CD4-positive, alpha-beta T cell treated with Interleukin-15 for 1 hour (primary cell): ENCODE results near the gene IL33.

Source experiments
- DNase-seq: peaks from one replicate; pipeline ENCODE4 v3.0.0-alpha.2; 2020

Gene IL33

DNA sequence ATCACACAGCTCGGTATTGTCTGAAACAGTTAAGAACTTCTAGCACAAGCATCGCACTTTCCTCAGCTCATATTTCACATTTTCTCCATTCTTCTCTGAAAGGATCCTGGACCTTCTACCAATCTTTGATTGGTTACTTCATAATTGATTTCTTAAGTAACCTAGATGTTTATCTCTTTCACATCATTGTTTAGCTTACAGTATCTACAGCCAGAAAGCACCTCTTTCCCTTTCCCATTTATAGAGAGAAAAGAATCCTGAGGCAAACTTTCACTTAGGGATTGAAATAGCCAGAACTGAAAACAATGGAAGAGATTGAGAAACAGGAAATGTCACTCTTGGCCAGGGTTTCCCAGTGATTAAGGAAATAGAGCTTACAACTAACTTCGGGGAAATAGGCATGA lies 2.5 kb downstream of the IL33 start:
- DNase-seq = no peak

DNA sequence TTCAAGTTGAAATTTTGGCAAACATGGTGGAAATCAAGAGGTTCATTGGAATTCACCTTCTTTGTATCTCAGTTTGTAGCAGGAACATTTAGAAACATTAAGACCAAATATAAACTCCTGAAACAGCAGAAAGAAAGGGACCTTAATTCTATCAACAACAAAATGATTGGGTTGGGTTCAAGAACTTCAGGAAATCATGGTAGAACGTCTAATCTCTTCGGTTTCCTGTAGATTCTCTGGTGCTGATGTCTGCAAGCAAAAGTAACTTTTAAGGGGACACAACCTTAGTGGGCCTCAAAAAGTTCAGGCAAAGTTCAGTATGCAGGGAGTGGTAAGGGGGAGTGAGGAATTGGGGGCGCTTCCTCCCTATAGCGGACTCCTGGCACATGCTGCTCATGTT lies 3.4 kb downstream of the IL33 start:
- no peak for DNase-seq

DNA sequence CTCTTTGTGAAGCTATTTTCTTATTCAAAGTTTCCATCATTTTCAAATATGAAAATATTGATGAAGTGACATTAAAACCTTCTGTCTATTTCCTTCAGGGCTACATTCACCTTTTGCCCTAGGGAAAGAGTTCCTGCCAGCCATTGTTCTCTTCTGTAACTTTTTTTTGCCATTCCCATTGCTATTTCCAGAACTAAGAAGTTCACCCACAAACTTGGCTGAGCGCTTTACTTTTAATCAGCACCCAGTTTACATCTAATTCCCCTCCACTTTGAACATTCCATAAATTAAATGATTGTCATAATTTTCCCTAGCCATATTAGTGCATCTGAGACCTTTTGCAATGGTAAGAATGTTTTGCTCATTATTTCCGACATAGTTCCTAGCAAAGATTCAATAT lies 4.4 kb downstream of the IL33 start:
- DNase-seq = no peak

DNA sequence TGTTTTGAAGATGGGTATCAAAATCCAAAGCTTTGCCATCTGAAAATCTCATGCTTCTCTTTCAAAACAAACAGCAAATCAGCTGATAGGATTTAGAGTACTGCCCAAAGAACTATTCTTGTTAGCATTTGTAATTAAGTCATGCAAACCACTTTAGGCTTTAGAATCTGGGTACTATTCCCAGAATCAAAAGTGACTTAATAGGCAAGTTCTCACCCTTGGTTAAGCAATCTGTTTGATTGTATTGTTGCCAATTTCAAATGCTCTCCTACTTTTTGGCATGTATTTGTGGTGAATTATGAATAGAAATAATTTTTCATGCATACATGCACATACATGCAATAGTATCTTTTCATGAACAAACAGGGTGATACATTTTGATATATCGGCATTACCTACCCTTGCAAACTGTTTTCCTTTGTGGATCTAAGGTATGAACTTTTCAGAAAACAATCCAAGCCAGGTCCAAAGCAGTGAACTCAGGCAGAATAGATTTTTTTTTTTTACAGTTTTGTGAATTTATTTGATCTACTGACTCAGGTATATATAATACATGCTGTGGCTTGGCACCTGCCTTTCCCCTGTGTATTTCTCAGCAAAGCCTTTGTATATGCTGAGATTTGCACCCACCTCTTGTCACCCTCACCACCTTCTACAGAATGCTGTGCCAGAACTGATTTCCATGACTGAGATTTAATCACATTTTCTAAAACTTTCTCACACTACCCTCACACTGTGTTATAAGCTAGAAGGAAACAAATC lies 9.0 kb downstream of the IL33 start:
- no peak for DNase-seq

DNA sequence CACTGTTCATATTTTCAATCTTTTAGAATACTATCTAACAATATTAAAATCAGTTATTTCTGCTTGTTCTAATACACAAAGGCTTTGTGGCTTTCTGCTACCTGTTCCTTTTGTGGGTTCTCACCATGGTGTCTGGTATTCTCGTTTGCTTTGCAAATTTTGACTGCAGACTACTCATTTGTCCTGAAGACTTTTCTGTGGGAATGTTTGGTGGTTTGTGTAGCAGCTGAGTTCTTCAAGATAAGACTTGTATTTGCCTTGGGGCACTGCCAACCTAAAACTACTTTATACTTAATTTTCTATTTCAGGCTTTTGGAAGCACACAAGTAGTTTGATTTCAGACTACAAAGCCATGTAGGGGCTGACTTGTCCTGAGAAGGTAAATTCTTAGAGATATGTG lies 11.1 kb downstream of the IL33 start:
- no peak for DNase-seq

DNA sequence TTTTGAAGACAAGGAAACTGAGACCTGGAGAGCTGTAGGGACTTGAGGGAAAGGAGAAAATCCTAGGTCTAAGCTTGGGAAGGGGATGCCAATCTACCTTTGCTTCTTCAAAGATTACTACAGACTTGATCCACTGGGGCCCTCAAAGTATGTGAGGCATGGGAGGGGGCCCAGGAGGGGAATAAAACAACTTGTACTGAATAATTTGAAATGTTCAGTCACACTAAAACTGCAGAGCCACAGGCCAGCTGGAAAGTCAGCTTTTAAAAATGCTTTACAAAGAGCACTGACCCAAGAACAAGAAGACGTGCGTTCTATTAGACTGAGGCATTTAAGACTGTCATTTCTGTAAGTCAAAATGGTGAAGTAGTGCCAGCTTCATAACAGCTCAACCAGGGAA lies 13.6 kb downstream of the IL33 start:
- no peak for DNase-seq

DNA sequence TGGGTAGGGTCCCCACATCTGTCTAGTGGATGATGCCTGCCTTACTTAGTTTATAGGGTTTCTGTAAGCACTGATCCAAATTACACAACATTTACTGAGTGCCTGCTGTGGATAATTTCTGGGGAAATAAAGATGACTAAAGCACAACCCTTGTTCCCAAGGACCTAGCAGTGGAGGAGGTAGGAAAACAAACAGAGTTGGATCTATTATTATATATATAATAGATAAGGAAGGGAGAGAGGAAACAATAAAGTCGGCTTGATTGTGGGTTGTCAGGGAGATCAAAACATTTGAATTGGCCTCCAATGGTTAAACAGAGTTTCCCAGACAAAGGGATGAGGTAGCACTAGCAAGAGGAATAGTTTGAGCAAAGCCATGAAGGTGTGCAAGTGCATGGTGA lies 14.0 kb downstream of the IL33 start:
- DNase-seq = no peak

DNA sequence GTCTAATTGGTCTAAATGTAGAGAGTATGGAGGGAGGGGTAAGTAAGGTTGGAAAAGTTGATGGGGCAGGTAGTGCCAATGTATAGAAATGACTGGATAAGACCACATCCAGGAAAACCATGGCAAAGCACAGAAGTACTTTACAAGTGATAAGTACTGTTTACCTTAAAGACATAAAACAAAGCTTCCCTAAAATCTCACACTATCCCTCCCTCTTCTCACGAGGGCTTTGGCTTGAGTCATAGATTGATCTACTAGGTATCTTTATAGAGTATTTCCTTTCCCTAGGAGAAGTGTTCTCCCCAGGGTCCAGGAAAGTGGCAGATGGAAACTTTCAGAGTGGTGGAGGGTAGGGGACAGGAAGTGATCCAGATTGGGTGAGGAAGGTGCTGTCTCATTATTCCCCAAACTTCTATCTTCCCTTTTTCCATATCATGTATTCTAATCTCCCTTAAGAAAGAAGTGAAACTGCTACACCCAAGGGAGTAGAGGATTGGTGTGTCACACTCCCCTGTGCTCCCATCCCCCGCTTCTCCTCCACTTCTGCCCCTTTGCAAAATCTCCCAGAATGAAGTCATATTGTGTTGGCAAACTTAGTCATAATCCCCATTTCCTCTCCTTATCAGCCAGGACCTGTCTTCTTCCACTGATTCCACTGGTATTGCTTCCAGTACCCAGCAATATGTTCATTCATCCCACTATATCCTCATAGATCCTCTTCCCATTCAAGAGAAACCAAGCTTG lies 14.6 kb downstream of the IL33 start:
- DNase-seq = no peak

DNA sequence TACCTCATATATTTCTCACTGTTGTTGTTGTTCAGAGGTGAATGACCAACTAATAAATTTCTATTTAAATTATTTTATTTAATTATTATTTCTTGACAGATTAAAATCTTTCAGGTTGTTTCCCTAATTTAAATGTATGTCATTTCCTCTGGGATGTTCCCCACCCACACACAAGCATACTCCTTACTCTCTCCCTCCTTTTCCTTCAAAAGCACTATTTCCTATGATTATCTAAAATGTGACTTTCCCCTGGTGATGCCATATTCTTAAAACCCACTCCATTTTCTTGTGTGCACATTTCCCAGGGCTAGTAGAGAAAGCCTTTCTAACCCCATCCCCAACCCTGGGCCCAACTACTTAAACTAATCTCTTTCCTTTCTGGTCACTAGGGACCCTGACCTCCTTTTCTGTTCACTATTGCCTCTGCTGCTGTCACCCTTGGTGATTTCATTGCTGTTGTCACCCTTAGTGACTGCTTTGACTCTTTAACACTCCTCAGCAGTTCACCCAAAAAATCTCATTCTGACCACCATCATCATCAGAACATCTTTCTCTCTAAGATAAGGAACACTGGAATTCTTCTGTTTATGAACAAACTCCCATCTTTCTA lies 16.8 kb downstream of the IL33 start:
- DNase-seq = no peak

DNA sequence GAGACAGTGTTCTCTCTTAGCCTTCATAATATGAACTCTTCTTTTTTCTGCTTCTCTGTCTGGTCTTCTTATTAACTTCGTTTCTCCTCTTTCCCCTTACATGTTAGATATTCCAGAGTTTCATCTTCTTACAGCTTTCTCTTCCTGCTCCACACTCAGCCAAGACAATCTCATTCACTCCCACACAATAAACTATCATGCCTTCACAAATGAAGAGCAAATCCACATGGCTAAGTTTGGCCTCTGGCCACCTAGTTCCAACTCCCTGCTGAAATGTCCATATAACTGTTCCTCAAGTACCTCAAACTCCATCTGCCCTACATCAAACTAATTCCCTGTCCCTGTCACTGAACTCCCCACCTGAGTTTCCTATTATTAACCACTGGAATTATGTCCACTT lies 18.4 kb downstream of the IL33 start:
- DNase-seq = no peak

DNA sequence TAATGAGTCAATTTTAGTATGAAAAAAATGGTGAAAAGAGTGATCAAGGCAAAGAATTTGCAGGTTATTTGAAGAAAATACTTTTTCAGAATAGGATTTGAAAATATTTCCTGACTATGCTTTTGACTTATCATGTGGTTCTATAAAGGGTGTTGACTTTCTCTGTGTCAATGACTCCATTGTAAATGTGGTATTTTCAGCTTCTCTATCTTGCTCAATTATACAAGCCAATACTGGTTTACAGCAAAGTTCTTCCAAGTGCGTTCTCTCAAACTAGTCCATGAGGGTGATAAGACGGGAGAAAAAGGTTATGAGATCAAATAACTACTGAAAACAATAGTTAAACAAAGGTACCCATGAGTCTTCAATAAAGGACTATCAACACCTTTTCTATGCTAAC lies 21.7 kb downstream of the IL33 start:
- no peak for DNase-seq

DNA sequence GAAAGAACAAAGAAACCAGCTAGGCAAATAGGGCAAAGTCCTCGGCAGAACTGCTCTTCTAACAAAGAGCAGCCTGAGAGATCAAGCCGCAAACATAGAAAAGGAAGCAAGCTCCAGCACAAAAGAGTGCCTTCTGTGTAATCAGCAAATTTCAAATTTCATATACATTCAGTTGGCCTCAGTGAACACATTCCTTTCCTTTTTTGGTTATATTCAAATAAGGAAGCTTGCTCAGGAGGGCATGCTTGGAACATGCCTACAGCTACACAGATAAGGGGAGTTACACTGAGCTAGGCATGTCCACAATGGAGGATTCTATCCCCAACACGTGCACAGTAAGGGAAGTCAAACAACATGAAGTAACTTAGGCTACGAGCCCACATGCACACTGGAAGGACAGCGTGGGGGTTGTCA lies 23.4 kb downstream of the IL33 start:
- no peak for DNase-seq

DNA sequence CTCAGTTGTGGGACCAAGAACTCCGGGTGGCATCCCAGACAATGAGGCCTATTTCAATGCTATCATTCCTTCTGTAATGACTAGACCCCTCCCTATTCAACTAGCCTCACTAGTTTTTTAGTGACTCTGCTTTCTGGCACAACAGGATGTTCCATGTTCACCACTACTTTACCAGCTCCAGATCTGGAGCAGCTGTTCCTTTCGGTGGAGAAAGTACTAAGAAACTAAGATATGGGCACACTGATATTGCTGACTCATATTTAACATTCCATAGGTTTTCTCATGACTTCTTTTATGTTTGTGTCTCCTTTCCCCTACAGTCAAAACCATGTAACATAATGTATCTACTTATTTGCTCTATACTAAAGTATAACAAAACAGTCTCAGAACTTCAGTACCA lies 24.1 kb downstream of the IL33 start:
- DNase-seq = no peak

DNA sequence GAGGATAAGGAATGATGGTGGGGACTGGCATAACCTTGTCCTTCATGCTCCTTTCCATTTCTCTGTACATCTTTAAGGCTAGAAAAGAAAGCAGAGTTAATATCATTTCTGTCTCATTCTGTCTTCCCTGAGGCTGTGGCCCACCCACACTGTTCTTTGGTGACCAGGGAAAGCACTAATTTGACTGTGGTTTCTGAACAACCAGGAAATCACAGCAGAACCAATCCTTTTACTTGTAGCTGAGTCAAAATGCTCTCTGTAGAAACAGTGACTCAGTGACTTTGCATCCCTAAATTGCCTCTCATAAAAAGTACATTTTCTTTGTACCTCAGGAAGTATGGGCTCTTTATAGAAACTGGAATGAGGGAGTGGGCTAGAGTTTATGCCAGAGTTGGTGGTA lies 28.1 kb downstream of the IL33 start:
- no peak for DNase-seq

DNA sequence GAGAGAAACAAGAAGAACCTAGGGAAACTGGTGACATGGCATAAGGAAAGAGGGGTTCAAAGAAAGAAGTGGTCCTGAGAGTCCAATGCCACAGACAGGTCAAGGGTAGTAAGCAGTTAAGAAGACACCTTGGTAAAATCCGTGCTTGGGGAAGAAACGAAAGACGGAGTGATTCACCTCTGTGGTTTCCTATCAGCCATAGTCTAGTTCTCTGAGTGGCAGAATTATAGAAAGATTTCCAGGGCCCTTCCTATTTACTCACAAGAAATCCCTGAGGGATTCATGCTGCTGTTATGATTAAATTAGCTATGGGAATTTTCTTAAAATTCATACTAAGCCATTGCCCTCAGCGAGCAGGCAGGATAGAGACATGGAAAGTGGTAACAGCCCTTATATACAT lies 31.7 kb downstream of the IL33 start:
- no peak for DNase-seq

DNA sequence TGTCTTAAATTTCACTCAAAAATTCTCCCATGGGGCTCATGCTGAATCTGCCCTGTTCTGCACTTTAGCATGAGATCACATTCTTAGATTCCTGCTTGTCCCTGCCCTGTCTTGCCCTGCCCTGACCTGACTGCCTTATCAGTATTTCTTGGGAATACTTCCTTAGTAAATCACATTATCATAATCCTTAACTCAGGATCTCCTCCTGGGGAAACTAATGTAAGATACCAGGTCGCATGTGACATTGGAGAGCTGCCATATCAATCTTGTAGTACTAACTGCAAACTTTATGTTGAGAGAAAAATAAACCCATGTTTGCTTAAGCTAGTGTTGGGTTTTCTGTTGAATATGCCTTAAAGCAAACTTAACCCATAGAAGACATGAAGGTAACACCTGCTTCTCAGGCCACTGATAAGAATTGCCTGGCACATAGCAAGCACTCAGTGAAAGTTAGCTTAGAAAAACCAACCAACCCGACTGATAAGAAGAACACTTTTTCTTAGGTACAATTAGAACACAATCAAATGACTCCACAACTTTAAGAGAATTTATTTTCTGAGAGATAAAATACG lies 53.3 kb downstream of the IL33 start:
- DNase-seq = no peak

DNA sequence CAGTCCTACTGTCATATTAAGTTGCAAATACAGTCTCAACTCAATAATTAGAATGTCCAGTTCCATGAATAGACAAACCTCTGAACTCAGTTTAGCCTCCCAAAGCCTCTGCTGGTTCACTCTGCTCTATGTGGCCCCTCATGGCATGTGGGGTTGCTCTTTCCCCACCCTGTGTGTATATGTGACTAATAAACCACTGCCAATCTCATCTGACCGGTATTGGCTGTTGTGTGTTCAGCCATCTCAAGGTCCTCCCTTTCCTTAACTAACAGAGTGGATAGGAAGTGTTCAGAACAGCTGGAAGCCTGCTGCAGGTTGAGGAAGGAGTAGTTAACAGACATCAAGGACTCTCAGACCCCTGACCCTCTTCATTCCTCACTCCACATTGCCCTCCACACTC lies 55.3 kb downstream of the IL33 start:
- no peak for DNase-seq

DNA sequence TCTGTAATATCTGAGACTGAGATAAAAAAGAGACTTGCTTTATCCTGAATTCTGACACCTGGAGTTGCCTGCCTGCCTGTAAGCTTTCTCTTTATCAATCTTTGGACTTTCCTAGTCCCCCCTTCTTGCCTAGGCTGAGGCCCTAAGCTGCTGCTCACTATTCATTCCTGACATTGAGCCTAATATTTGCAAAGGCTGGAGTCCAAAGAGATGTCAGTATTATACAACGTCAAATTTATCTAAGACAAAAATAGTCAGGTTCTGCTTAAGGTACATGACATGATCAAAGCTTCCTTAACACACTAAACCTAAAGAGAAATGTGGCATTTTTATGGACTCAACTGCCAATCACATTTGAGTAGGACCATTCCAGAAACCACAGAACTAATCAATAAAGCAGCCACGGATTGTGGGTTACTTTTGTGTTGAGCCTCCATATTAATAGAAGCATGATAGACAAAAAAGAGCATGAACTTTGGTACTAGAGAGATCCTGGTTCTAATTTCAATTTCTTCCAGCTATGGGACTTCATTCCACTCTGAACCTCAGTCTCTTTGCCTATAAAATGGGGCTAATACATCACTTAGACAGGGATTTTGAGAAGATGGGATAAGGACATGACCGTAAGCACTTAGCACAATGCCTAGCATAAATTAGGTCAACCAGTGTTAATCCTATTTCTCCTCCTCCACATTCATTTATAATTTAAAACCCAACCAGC lies 56.1 kb downstream of the IL33 start:
- no peak for DNase-seq

DNA sequence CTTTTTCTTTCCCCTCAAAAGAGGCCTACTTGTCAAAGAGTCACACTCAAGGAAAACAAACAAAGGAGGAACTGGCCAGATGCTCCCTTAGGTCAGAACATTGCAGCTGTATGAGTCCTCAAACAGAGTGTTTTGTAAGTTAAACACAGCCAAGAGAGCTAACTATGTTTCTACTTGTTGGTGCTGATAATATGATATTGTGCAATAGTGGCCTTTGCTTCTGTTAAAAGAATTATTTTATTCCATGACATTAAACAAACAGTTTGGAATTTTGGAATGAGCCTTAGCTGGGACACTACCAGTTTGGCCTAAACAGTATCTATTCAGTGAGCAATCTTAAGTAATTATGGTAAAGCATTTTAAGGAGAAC lies 56.6 kb downstream of the IL33 start:
- DNase-seq = no peak

DNA sequence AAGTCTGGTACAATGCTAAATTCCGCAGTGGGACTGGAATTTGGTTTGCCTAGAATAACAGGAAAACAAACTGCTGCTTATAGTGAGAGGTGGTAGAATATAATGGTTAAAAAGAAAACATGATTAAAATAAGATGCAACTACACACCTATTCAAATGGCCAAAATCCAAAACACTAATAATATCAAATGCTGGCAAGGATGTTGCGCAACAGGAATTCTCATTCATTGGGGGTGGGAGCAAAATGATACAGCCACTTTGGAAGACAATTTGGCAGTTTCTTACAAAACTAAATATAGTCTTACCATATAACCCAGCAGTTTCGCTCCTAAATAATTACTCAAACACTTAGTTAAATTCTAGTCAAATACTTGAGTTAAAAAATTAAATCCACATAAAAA lies 61.8 kb downstream of the IL33 start:
- no peak for DNase-seq

DNA sequence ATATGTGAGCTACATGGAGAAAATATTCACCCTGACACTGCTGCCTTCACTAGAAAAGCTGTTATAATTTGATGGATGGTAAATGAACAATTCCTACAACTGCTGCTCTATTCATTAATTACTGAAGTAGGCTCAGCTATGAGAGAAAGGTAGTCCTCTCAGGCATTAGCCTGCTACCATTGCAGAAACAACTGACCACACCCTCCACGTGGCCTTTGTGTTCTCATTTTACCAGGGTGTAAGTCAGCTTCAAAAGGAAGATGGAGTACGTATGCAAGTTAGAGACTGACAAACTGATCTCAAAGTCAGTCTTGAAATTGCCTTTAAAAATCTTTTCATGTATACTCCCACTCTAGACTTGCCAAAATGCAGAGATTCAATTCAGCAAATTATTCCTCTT lies 86.3 kb downstream of the IL33 start:
- DNase-seq = no peak

DNA sequence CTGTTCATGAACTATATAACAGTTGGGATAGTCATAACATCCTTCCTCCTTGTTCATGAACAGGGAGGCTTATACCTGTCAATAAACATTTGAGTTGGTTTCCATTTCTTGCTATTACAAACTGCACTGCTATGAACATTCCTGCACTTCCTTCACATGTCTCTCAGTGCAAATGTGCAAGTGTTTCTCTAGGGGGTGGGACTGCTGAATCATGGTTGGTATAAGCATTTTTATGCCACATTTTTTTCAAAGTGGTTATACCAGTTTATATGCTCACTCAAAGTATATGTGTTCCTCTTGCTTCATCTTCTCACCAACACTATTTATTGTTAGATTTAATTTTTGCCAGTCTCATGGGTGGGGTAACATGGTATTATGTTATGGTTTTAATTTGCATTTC lies 86.8 kb downstream of the IL33 start:
- DNase-seq = no peak

DNA sequence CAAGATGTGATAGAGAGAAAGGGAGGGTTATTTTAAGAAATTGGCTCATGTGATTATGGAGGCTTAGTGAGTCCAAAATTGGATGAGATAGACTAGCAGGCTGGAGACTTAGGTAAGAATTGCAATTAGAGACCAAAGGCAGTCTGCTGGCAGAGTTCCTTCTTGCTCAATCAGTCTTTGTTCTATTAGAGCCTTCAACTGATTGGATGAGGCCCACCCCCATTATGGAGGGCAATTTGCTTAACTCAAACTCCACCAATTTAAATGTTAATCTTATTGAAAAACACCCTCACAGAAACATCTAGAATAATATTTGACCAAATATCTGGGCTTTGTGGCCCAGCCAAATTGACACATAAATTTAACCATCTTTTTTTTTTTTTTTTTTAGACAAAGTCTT lies 88.6 kb downstream of the IL33 start:
- DNase-seq = no peak
